ENCODE measurements around the gene ASH1L. TPM values are rescaled to one million over a fixed set of nuclear protein-coding genes. Genes with fewer than 3 reads are reported as not detected.
A peak's percentile ranks its signal among the peaks of the same experiment; 100 is the strongest.

ASH1L gene
- total RNA-seq, 6 experiments from 2014 or later: 25.7 to 32.5 (median 26.7) TPM

GRCh38 chr1:155466996-155467395 lies 95.6 kb downstream of the ASH1L start:
- TF ChIP-seq CTCF (IDR thresholded peaks at IDR 0.05): no peak
- Mint-ChIP-seq H3K36me3 (ENCODE audit: low read depth) (peaks cover 17% of the 10 kb centered on the region), H3K27me3 (ENCODE audit: insufficient read depth) (no peaks in the 10 kb centered on the region), H3K27ac (peak overlapping the region; percentile 98), H3K4me1 (ENCODE audit: low read depth) (peaks cover 51% of the 10 kb centered on the region), H3K9me3 (peaks cover 10% of the 10 kb centered on the region), H3K4me3 (peak overlapping the region; percentile 43; the same call in 1 of the 2 replicates)
- peak; percentile 75 for DNase-seq

GRCh38 chr1:155466617-155466972 lies 96.0 kb downstream of the ASH1L start:
- no peak for DNase-seq
- H3K36me3 Mint-ChIP-seq (ENCODE audit: low read depth): peaks cover 13% of the 10 kb centered on the region
- peaks cover 6% of the 10 kb centered on the region for H3K9me3 Mint-ChIP-seq
- no peak for TF ChIP-seq CTCF (IDR thresholded peaks at IDR 0.05)
- H3K4me1 Mint-ChIP-seq (ENCODE audit: low read depth): peaks cover 51% of the 10 kb centered on the region
- H3K4me3 Mint-ChIP-seq: peak overlapping the region; percentile 83
- peak overlapping the region; percentile 98 for H3K27ac Mint-ChIP-seq
- H3K27me3 Mint-ChIP-seq (ENCODE audit: insufficient read depth): no peaks in the 10 kb centered on the region

- Mint-ChIP-seq H3K4me3 (peak overlapping the region; percentile 1; the same call in 1 of the 2 replicates), H3K4me1 (ENCODE audit: low read depth) (peaks cover 55% of the 10 kb centered on the region), H3K9me3 (no peaks in the 10 kb centered on the region), H3K27ac (peak overlapping the region; percentile 84), H3K36me3 (ENCODE audit: low read depth) (peaks cover 13% of the 10 kb centered on the region), H3K27me3 (ENCODE audit: insufficient read depth) (no peaks in the 10 kb centered on the region)
- peak; percentile 80 for DNase-seq
- TF ChIP-seq CTCF (IDR thresholded peaks at IDR 0.05): no peak
Observed at GRCh38 chr1:155463865-155464650, 98.5 kb downstream of the ASH1L start.

- Mint-ChIP-seq H3K4me3 (no peak overlapping the region), H3K9me3 (no peaks in the 10 kb centered on the region), H3K36me3 (ENCODE audit: low read depth) (peaks cover 25% of the 10 kb centered on the region), H3K4me1 (ENCODE audit: low read depth) (peaks cover 32% of the 10 kb centered on the region), H3K27ac (no peak overlapping the region), H3K27me3 (ENCODE audit: insufficient read depth) (no peaks in the 10 kb centered on the region)
- TF ChIP-seq CTCF (IDR thresholded peaks at IDR 0.05): no peak
- no peak for DNase-seq
Observed at GRCh38 chr1:155458111-155458510, 104.5 kb downstream of the ASH1L start.

GRCh38 chr1:155457266-155457665 lies 105.3 kb downstream of the ASH1L start:
- Mint-ChIP-seq H3K27me3 (ENCODE audit: insufficient read depth) (no peaks in the 10 kb centered on the region), H3K4me3 (no peak overlapping the region), H3K4me1 (ENCODE audit: low read depth) (peaks cover 32% of the 10 kb centered on the region), H3K36me3 (ENCODE audit: low read depth) (peaks cover 22% of the 10 kb centered on the region), H3K27ac (no peak overlapping the region), H3K9me3 (no peaks in the 10 kb centered on the region)
- no peak for TF ChIP-seq CTCF (IDR thresholded peaks at IDR 0.05)
- DNase-seq: no peak

Measured in HFFc6 (cell line).